Measurements from ENCODE around the gene OR2D2.

The OR2D2 gene

GRCh38 chr11:6927030-6927617 is 34.8 kb upstream of the OR2D2 start:
- H3K4me3 ChIP-seq (ENCODE audit: low read depth, low read length) = peak overlapping the region; percentile 57

GRCh38 chr11:6926208-6927029 is 34.1 kb upstream of the OR2D2 start, which contains the start of gene ZNF215:
Gene ZNF215 (plus strand): TSS chr11:6926426. CDS start chr11:6932273, 5,847 bp downstream.
- H3K9me3 ChIP-seq = no peaks in the 10 kb centered on the region
- TF ChIP-seq CTCF (IDR thresholded peaks at IDR 0.05; ENCODE audit: low read depth, low read length) = no peak
- no peaks in the 10 kb centered on the region for H3K4me1 ChIP-seq
- H3K27me3 ChIP-seq = peaks cover 18% of the 10 kb centered on the region
- peak; percentile 30 for DNase-seq
- peak within 1 kb of the TSS; percentile 57 for H3K4me3 ChIP-seq (ENCODE audit: low read depth, low read length)
- H3K36me3 ChIP-seq = no peaks in the 10 kb centered on the region

More at GRCh38 chr11:6927030-6927617, 34.8 kb upstream of the OR2D2 start:
- Histone ChIP-seq H3K9me3 (no peaks in the 10 kb centered on the region), H3K27me3 (peaks cover 18% of the 10 kb centered on the region), H3K36me3 (no peaks in the 10 kb centered on the region), H3K4me1 (no peaks in the 10 kb centered on the region)
- no peak for DNase-seq
- TF ChIP-seq CTCF (IDR thresholded peaks at IDR 0.05; ENCODE audit: low read depth, low read length) = no peak

GRCh38 chr11:6925636-6926207 is 33.4 kb upstream of the OR2D2 start:
- peak overlapping the region; percentile 57; the same call in 1 of the 2 replicates for H3K4me3 ChIP-seq (ENCODE audit: low read depth, low read length)

GRCh38 chr11:6925007-6925577 is 32.8 kb upstream of the OR2D2 start:
- Histone ChIP-seq H3K9me3 (no peaks in the 10 kb centered on the region), H3K4me1 (no peaks in the 10 kb centered on the region), H3K36me3 (no peaks in the 10 kb centered on the region), H3K27me3 (peaks cover 18% of the 10 kb centered on the region), H3K4me3 (ENCODE audit: low read depth, low read length) (no peak overlapping the region)
- no peak for DNase-seq
- no peak for TF ChIP-seq CTCF (IDR thresholded peaks at IDR 0.05; ENCODE audit: low read depth, low read length)

More at GRCh38 chr11:6925636-6926207, 33.4 kb upstream of the OR2D2 start:
- no peaks in the 10 kb centered on the region for H3K36me3 ChIP-seq
- no peaks in the 10 kb centered on the region for H3K9me3 ChIP-seq
- H3K4me1 ChIP-seq = no peaks in the 10 kb centered on the region
- H3K27me3 ChIP-seq = peaks cover 18% of the 10 kb centered on the region
- DNase-seq = no peak
- TF ChIP-seq CTCF (IDR thresholded peaks at IDR 0.05; ENCODE audit: low read depth, low read length) = no peak

- no peak for DNase-seq
- H3K36me3 ChIP-seq = no peaks in the 10 kb centered on the region
- no peaks in the 10 kb centered on the region for H3K9me3 ChIP-seq
- no peak for TF ChIP-seq CTCF (IDR thresholded peaks at IDR 0.05; ENCODE audit: low read depth, low read length)
- no peaks in the 10 kb centered on the region for H3K27me3 ChIP-seq
- no peak within 1 kb of the TSS for H3K4me3 ChIP-seq (ENCODE audit: low read depth, low read length)
- H3K4me1 ChIP-seq = no peaks in the 10 kb centered on the region
These were observed 28.4 kb upstream of the OR2D2 start, which contains the start of gene OR2D3 for GRCh38 chr11:6920702-6921101. Gene OR2D3 (plus strand): TSS chr11:6921002. CDS start chr11:6921002, 0 bp downstream.

Data from BE2C (cell line).